ENCODE data around the gene ARL13A.
"Not testable (repeated sequence)": the region's sequence is repeated elsewhere in the genome, so short reads cannot be mapped to it uniquely, and the experiment has no call there.

Gene ARL13A

GRCh38 chrX:100969408-100969807, at the start of gene ARL13A:
ARL13A (plus strand) TSS chrX:100969708; CDS start chrX:100973690, 3,982 bp downstream.
- no peak for DNase-seq

GRCh38 chrX:100924375-100924774, 45.1 kb upstream of the ARL13A start:
- no peak for DNase-seq

- DNase-seq = no peak
These were observed 43.1 kb upstream of the ARL13A start for GRCh38 chrX:100926453-100926852.

GRCh38 chrX:100928660-100929613, 40.6 kb upstream of the ARL13A start, which contains the start of gene XKRX:
XKRX (minus strand) TSS chrX:100928917; CDS start chrX:100928304, 613 bp downstream.
- peak; percentile 12 for DNase-seq

- DNase-seq = no peak
These were observed 38.1 kb upstream of the ARL13A start for GRCh38 chrX:100931218-100931924.

GRCh38 chrX:100931925-100932285, 37.6 kb upstream of the ARL13A start:
- DNase-seq = no peak

- no peak for DNase-seq
These were observed 33.7 kb upstream of the ARL13A start for GRCh38 chrX:100935767-100936166.

GRCh38 chrX:100939333-100939732, 30.2 kb upstream of the ARL13A start:
- DNase-seq = no peak

GRCh38 chrX:100944601-100945000, 24.9 kb upstream of the ARL13A start:
- no peak for DNase-seq

GRCh38 chrX:100946299-100946927, 23.1 kb upstream of the ARL13A start:
- DNase-seq = no peak

- DNase-seq = no peak
These were observed 21.0 kb upstream of the ARL13A start for GRCh38 chrX:100948557-100948956.

GRCh38 chrX:100962811-100963210, 6.7 kb upstream of the ARL13A start:
- DNase-seq = no peak

GRCh38 chrX:100964362-100964761, 5.1 kb upstream of the ARL13A start:
- DNase-seq = no peak

GRCh38 chrX:100969936-100970335, 428 bp downstream of the ARL13A start:
- no peak for DNase-seq

GRCh38 chrX:100973411-100973810, 3.9 kb downstream of the ARL13A start:
- DNase-seq = no peak

- no peak for DNase-seq
These were observed 5.7 kb downstream of the ARL13A start for GRCh38 chrX:100975212-100975611.

- no peak for DNase-seq
These were observed 6.7 kb downstream of the ARL13A start for GRCh38 chrX:100976211-100976610.

- no peak for DNase-seq
These were observed 10.5 kb downstream of the ARL13A start for GRCh38 chrX:100979881-100980607.

- no peak for DNase-seq
These were observed 11.3 kb downstream of the ARL13A start for GRCh38 chrX:100980608-100981497.

GRCh38 chrX:100981498-100981845, 12.0 kb downstream of the ARL13A start:
- DNase-seq = not testable (repeated sequence)

- DNase-seq = no peak
These were observed 15.3 kb downstream of the ARL13A start for GRCh38 chrX:100984818-100985217.

- DNase-seq = no peak
These were observed 20.6 kb downstream of the ARL13A start for GRCh38 chrX:100990139-100990538.

Data from NCI-H1694 (cell line).